Parathyroid adenoma (tissue), 2 donors: ENCODE measurements around the gene MAS1.

ENCODE experiments used
- H2AFZ ChIP-seq: fragments of 300-600 bp; sonication (generic); one replicate; pipeline ENCODE4 v1.7.0; 2017; ENCODE audit warnings: antibody characterized with exemption, mild to moderate bottlenecking
- H3K27ac ChIP-seq: fragments of 300-600 bp; sonication (generic); one replicate; pipeline ENCODE4 v1.7.0; 2017
- H3K27me3 ChIP-seq: fragments of 300-600 bp; sonication (generic); one replicate; pipeline ENCODE4 v1.7.0; 2017; ENCODE audit warnings: low read length; ENCODE audit not compliant: control insufficient read depth, insufficient read depth
- H3K36me3 ChIP-seq: fragments of 300-600 bp; sonication (generic); one replicate; pipeline ENCODE4 v1.7.0; 2017; ENCODE audit warnings: low read length; ENCODE audit not compliant: control insufficient read depth, insufficient read depth
- H3K4me1 ChIP-seq: fragments of 300-600 bp; sonication (generic); one replicate; pipeline ENCODE4 v1.7.0; 2017; ENCODE audit warnings: control low read depth
- H3K4me2 ChIP-seq: fragments of 300-600 bp; sonication (generic); one replicate; pipeline ENCODE4 v1.7.0; 2017; ENCODE audit warnings: low read length
- H3K4me3 ChIP-seq: fragments of 300-600 bp; sonication (generic); one replicate; pipeline ENCODE4 v1.7.0; 2017; ENCODE audit warnings: low read depth, low read length
- H3K79me2 ChIP-seq: fragments of 300-600 bp; sonication (generic); one replicate; pipeline ENCODE4 v1.7.0; 2017; ENCODE audit warnings: control low read depth
- H3K9ac ChIP-seq: fragments of 300-600 bp; sonication (generic); one replicate; pipeline ENCODE4 v1.7.0; 2017; ENCODE audit warnings: mild to moderate bottlenecking
- H3K9me3 ChIP-seq: fragments of 300-600 bp; sonication (generic); one replicate; pipeline ENCODE4 v1.7.0; 2017; ENCODE audit warnings: low read length; ENCODE audit not compliant: control insufficient read depth
- TF ChIP-seq, protein P1 (sequence below): fragments of 300-600 bp; sonication (generic); IDR thresholded peaks from one replicate; pipeline ENCODE4 v1.7.0; 2017; ENCODE audit warnings: antibody characterized with exemption, mild to moderate bottlenecking
- donor health status: primary hyperparathyroidism.

The MAS1 gene

DNA sequence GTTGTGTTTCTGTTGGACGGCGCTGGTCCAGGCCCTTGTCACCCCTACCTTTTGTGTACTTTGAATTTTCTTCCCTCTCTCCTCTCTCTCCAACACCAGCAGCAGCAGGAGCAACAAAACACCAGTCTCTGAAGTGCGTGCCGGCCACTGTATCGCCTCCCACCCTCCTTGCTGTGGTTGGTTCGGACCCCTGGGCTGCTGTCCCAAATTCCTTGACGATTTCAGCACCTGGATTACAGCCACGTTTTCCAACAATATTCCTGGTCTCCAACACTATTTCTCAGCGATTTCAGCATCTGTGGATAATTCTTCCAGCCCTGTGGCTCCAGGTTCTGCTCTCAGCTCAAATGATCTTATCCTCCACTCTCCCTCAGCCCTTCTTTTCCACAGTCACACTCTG lies 11.8 kb downstream of the MAS1 start:
- TF ChIP-seq, protein P1, sequence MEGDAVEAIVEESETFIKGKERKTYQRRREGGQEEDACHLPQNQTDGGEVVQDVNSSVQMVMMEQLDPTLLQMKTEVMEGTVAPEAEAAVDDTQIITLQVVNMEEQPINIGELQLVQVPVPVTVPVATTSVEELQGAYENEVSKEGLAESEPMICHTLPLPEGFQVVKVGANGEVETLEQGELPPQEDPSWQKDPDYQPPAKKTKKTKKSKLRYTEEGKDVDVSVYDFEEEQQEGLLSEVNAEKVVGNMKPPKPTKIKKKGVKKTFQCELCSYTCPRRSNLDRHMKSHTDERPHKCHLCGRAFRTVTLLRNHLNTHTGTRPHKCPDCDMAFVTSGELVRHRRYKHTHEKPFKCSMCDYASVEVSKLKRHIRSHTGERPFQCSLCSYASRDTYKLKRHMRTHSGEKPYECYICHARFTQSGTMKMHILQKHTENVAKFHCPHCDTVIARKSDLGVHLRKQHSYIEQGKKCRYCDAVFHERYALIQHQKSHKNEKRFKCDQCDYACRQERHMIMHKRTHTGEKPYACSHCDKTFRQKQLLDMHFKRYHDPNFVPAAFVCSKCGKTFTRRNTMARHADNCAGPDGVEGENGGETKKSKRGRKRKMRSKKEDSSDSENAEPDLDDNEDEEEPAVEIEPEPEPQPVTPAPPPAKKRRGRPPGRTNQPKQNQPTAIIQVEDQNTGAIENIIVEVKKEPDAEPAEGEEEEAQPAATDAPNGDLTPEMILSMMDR, result no peak
- Histone ChIP-seq H3K36me3 (no peaks in the 10 kb centered on the region), H3K79me2 (no peaks in the 10 kb centered on the region), H3K4me2 (no peak overlapping the region), H3K9ac (no peak overlapping the region), H2AFZ (no peak overlapping the region), H3K9me3 (no peaks in the 10 kb centered on the region), H3K27me3 (no peaks in the 10 kb centered on the region), H3K4me3 (no peak overlapping the region), H3K27ac (no peak overlapping the region), H3K4me1 (no peaks in the 10 kb centered on the region)

- no peak overlapping the region for H2AFZ ChIP-seq
- no peaks in the 10 kb centered on the region for H3K79me2 ChIP-seq
- TF ChIP-seq, protein P1, result no peak
- H3K9ac ChIP-seq, result no peak overlapping the region
- no peaks in the 10 kb centered on the region for H3K36me3 ChIP-seq
- H3K27ac ChIP-seq, result no peak overlapping the region
- no peak overlapping the region for H3K4me3 ChIP-seq
- no peaks in the 10 kb centered on the region for H3K4me1 ChIP-seq
- H3K27me3 ChIP-seq, result no peaks in the 10 kb centered on the region
- H3K9me3 ChIP-seq, result no peaks in the 10 kb centered on the region
- H3K4me2 ChIP-seq, result no peak overlapping the region
These were observed 13.7 kb downstream of the MAS1 start for GRCh38 chr6:159904497-159904911.

DNA sequence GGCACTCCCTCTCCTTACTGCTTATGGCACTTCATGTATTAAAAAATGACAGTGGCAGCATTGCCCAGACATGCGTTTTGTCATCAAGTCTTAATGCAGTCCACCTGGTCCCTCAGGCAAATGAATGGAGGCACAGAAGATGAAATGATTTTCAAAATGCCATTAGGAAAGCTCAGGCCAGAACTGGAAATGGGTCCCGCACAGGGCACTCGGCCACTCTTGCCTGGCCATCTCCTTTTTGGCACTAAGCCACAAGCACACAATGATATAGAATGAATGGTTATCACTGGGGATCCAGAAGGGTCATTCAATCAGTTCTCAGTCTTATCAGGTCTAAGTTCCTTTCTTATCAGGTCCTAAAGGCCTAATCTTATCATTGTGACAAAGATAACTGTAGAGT lies 15.6 kb downstream of the MAS1 start:
- no peak overlapping the region for H3K9ac ChIP-seq
- no peak overlapping the region for H3K4me2 ChIP-seq
- no peak overlapping the region for H3K27ac ChIP-seq
- H2AFZ ChIP-seq, result no peak overlapping the region
- H3K27me3 ChIP-seq, result no peaks in the 10 kb centered on the region
- no peaks in the 10 kb centered on the region for H3K79me2 ChIP-seq
- no peak overlapping the region for H3K4me3 ChIP-seq
- no peaks in the 10 kb centered on the region for H3K9me3 ChIP-seq
- H3K36me3 ChIP-seq, result no peaks in the 10 kb centered on the region
- TF ChIP-seq, protein P1, result no peak
- H3K4me1 ChIP-seq, result no peaks in the 10 kb centered on the region

DNA sequence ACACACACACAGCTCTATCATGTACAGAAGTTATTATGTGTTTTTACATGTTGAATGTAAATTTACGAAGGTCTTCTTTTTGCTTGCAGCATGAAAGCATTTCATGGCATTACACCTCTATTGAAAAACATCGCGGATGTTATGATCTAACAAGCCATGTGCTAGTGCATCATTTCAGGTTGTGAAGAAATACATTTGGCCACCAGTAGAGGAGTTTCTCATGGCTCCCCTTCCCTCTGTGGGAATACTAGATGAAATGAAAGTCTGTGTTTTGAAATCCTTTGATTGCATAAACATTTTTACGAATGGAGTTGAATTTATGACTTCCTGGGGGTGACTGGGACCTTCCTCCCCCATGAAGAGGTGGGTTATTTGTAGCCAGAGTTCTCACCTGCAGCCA lies 17.7 kb downstream of the MAS1 start:
- no peaks in the 10 kb centered on the region for H3K27me3 ChIP-seq
- H3K9ac ChIP-seq, result no peak overlapping the region
- no peak overlapping the region for H3K4me2 ChIP-seq
- no peak overlapping the region for H3K27ac ChIP-seq
- H3K4me3 ChIP-seq, result no peak overlapping the region
- H3K9me3 ChIP-seq, result no peaks in the 10 kb centered on the region
- no peak overlapping the region for H2AFZ ChIP-seq
- H3K79me2 ChIP-seq, result no peaks in the 10 kb centered on the region
- TF ChIP-seq, protein P1, result no peak
- H3K4me1 ChIP-seq, result no peaks in the 10 kb centered on the region
- H3K36me3 ChIP-seq, result no peaks in the 10 kb centered on the region

DNA sequence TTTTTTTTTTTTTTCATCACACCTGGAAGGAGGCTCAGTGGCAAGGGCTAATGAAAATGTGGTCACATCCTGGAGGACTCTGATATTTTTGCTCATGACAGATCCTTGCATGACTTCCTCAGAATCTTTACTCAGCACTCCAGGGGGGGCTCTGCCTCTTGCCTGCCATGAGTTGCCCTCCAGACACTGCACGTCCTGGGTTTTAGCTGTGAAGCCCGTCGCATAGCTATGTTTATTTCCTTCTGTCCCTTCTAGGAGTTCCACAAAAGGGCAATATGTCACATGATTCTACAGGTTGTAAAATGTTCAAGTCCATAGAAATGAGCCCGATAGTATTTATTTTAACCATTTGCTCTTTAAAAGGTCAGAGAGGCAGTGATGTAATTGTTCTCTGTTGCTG lies 18.2 kb downstream of the MAS1 start:
- H3K9me3 ChIP-seq, result no peaks in the 10 kb centered on the region
- no peak overlapping the region for H3K27ac ChIP-seq
- no peaks in the 10 kb centered on the region for H3K79me2 ChIP-seq
- no peak overlapping the region for H3K9ac ChIP-seq
- no peaks in the 10 kb centered on the region for H3K27me3 ChIP-seq
- no peak overlapping the region for H2AFZ ChIP-seq
- no peak overlapping the region for H3K4me2 ChIP-seq
- H3K36me3 ChIP-seq, result no peaks in the 10 kb centered on the region
- no peaks in the 10 kb centered on the region for H3K4me1 ChIP-seq
- no peak overlapping the region for H3K4me3 ChIP-seq
- TF ChIP-seq, protein P1, result no peak
